ENCODE data around the gene CLPX.
"Not testable (repeated sequence)": the region's sequence is repeated elsewhere in the genome, so short reads cannot be mapped to it uniquely, and the experiment has no call there.

CLPX gene

GRCh38 chr15:65184868-65185717 is at the start of gene CLPX:
TSS of gene CLPX (minus strand) at chr15:65185342. CDS start at chr15:65185153, 189 bp downstream.
- peak; percentile 94 for DNase-seq (ENCODE audit: low spot score)

- DNase-seq (ENCODE audit: low spot score) = no peak
Observed at GRCh38 chr15:65233696-65234095, 48.6 kb upstream of the CLPX start.

- no peak for DNase-seq (ENCODE audit: low spot score)
Observed at GRCh38 chr15:65232520-65232919, 47.4 kb upstream of the CLPX start.

- DNase-seq (ENCODE audit: low spot score) = no peak
Observed at GRCh38 chr15:65231306-65231705, 46.2 kb upstream of the CLPX start.

- not testable (repeated sequence) for DNase-seq (ENCODE audit: low spot score)
Observed at GRCh38 chr15:65226901-65227300, 41.8 kb upstream of the CLPX start.

GRCh38 chr15:65226221-65226620 is 41.1 kb upstream of the CLPX start:
- no peak for DNase-seq (ENCODE audit: low spot score)

- DNase-seq (ENCODE audit: low spot score) = no peak
Observed at GRCh38 chr15:65223996-65224395, 38.9 kb upstream of the CLPX start.

- no peak for DNase-seq (ENCODE audit: low spot score)
Observed at GRCh38 chr15:65222891-65223290, 37.7 kb upstream of the CLPX start.

GRCh38 chr15:65221697-65222096 is 36.6 kb upstream of the CLPX start:
- no peak for DNase-seq (ENCODE audit: low spot score)

- no peak for DNase-seq (ENCODE audit: low spot score)
Observed at GRCh38 chr15:65219137-65219536, 34.0 kb upstream of the CLPX start.

GRCh38 chr15:65217526-65218482 is 32.7 kb upstream of the CLPX start:
- no peak for DNase-seq (ENCODE audit: low spot score)

GRCh38 chr15:65215496-65215895 is 30.4 kb upstream of the CLPX start:
- DNase-seq (ENCODE audit: low spot score) = no peak

GRCh38 chr15:65214010-65214409 is 28.9 kb upstream of the CLPX start:
- DNase-seq (ENCODE audit: low spot score) = no peak

GRCh38 chr15:65213241-65213640 is 28.1 kb upstream of the CLPX start:
- DNase-seq (ENCODE audit: low spot score) = no peak

GRCh38 chr15:65212097-65212496 is 27.0 kb upstream of the CLPX start:
- no peak for DNase-seq (ENCODE audit: low spot score)

- DNase-seq (ENCODE audit: low spot score) = peak; percentile 82
Observed at GRCh38 chr15:65211482-65211982, 26.4 kb upstream of the CLPX start.

- no peak for DNase-seq (ENCODE audit: low spot score)
Observed at GRCh38 chr15:65210770-65211481, 25.8 kb upstream of the CLPX start, which contains the start of gene CILP. TSS of gene CILP (minus strand) at chr15:65211473. CDS start at chr15:65209755, 1,718 bp downstream.

- peak; percentile 77 for DNase-seq (ENCODE audit: low spot score)
Observed at GRCh38 chr15:65209701-65210643, 24.8 kb upstream of the CLPX start.

- DNase-seq (ENCODE audit: low spot score) = no peak
Observed at GRCh38 chr15:65208647-65209046, 23.5 kb upstream of the CLPX start.

- DNase-seq (ENCODE audit: low spot score) = no peak
Observed at GRCh38 chr15:65207280-65207840, 22.2 kb upstream of the CLPX start.

Measured in left forelimb (tissue), 1 donor.